Stimulated activated CD8-positive, alpha-beta memory T cell treated with anti-CD3 and anti-CD28 coated beads, Interleukin-12 subunit alpha, Interleukin-12 subunit beta, amount 100 ng/mL, for 4 hours (primary cell): ENCODE data around the gene SPON2.

Experiments used
- DNase-seq: peaks from one replicate; pipeline ENCODE4 v3.0.0-alpha.2; 2020; ENCODE audit warnings: low read depth

Gene SPON2

GRCh38 chr4:1172228-1172851 is at the start of gene SPON2:
Gene SPON2, minus strand, starts transcription at chr4:1172583.
- no peak for DNase-seq

- DNase-seq: no peak
Observed at GRCh38 chr4:1221155-1221870, 48.9 kb upstream of the SPON2 start.

- DNase-seq: no peak
Observed at GRCh38 chr4:1220566-1220965, 48.2 kb upstream of the SPON2 start.

- DNase-seq: no peak
Observed at GRCh38 chr4:1219566-1219950, 47.2 kb upstream of the SPON2 start.

GRCh38 chr4:1218634-1219565 is 46.5 kb upstream of the SPON2 start:
- no peak for DNase-seq

GRCh38 chr4:1217366-1217765 is 45.0 kb upstream of the SPON2 start:
- DNase-seq: no peak

GRCh38 chr4:1216869-1217294 is 44.5 kb upstream of the SPON2 start:
- DNase-seq: peak; percentile 40

- DNase-seq: no peak
Observed at GRCh38 chr4:1216076-1216614, 43.8 kb upstream of the SPON2 start.

GRCh38 chr4:1215141-1216075 is 43.0 kb upstream of the SPON2 start:
- no peak for DNase-seq

GRCh38 chr4:1214101-1215095 is 42.0 kb upstream of the SPON2 start:
- DNase-seq: no peak

- DNase-seq: no peak
Observed at GRCh38 chr4:1213336-1213995, 41.1 kb upstream of the SPON2 start.

GRCh38 chr4:1212546-1213335 is 40.4 kb upstream of the SPON2 start:
- DNase-seq: no peak

- no peak for DNase-seq
Observed at GRCh38 chr4:1211891-1212545, 39.6 kb upstream of the SPON2 start.

GRCh38 chr4:1211371-1211770 is 39.0 kb upstream of the SPON2 start:
- no peak for DNase-seq

- no peak for DNase-seq
Observed at GRCh38 chr4:1210971-1211370, 38.6 kb upstream of the SPON2 start.

GRCh38 chr4:1210241-1210841 is 38.0 kb upstream of the SPON2 start:
- no peak for DNase-seq

GRCh38 chr4:1209821-1210220 is 37.4 kb upstream of the SPON2 start:
- no peak for DNase-seq
